HepG2 (cell line): ENCODE measurements around the gene LIN28B. TPM values are rescaled to one million over a fixed set of nuclear protein-coding genes. Genes with fewer than 3 reads are reported as not detected.

ENCODE experiments used
- ATF7-NPFF ChIP-seq: sonication (generic); formaldehyde crosslinking; IDR thresholded peaks from 2 replicates; pipeline ENCODE4 v1.8.1; 2023; ENCODE audit warnings: mild to moderate bottlenecking, low read depth, missing genetic modification reagents, moderate library complexity
- DPF2 ChIP-seq: sonication (generic); formaldehyde crosslinking; IDR thresholded peaks from 2 replicates; pipeline ENCODE4 v1.4.0; 2020; ENCODE audit warnings: mild to moderate bottlenecking, low read depth, missing genetic modification reagents, borderline replicate concordance
- MED1 ChIP-seq: sonication (generic); formaldehyde crosslinking; IDR thresholded peaks from 2 replicates; pipeline ENCODE4 v1.4.0; 2020; ENCODE audit warnings: missing genetic modification reagents
- PAX8 ChIP-seq: sonication (generic); formaldehyde crosslinking; IDR thresholded peaks from 2 replicates; pipeline ENCODE4 v1.8.0; 2022; ENCODE audit warnings: mild to moderate bottlenecking, missing genetic modification reagents, borderline replicate concordance
- TBP ChIP-seq: sonication (generic); formaldehyde crosslinking; IDR thresholded peaks from 2 replicates; pipeline ENCODE4 v1.5.0; 2020; ENCODE audit warnings: missing genetic modification reagents
- ZNF207 ChIP-seq: fragments of 450-650 bp; IDR thresholded peaks from 2 replicates; pipeline ENCODE4 v1.6.1; 2016; ENCODE audit warnings: antibody characterized with exemption, borderline replicate concordance
- ZNF468 ChIP-seq: sonication (generic); formaldehyde crosslinking; IDR thresholded peaks from 2 replicates; pipeline ENCODE4 v1.8.0; 2022; ENCODE audit warnings: mild to moderate bottlenecking, moderate library complexity, missing genetic modification reagents
- ZNF607 ChIP-seq: sonication (generic); formaldehyde crosslinking; IDR thresholded peaks from 2 replicates; pipeline ENCODE4 v1.5.1; 2020; ENCODE audit warnings: missing genetic modification reagents, mild to moderate bottlenecking, borderline replicate concordance
- polyA plus RNA-seq, 8 experiments: library from polyadenylated mRNA; depleted of rRNA in 3 of 8; stranded (reverse) in 7 of 8; unstranded in 1 of 8; fragments of >200 nt; fragmentation: Illumina TruSeq in 4 of 8; extraction: Trizol in 4 of 8; gene quantifications; 2 replicates each; pipeline versions ENCODE4 v1.2.1 to v1.2.3, GENCODE V29; 2011 to 2016; ENCODE audit warnings: low read depth in 4 of 8, missing spikeins in 1 of 8, mixed read lengths in 1 of 8; ENCODE audit not compliant: insufficient read depth in 1 of 8
- total RNA-seq, 5 experiments: library from RNA; depleted of rRNA; stranded (reverse); fragments of >200 nt; fragmentation: Illumina TruSeq; extraction: Trizol; gene quantifications; 2 replicates each; pipeline ENCODE4 v1.2.3, GENCODE V29; 2016; ENCODE audit warnings: low read depth in 1 of 5
- TF ChIP-seq, protein P1 (sequence below): sonication (generic); formaldehyde crosslinking; IDR thresholded peaks from 2 replicates; pipeline ENCODE4 v1.4.0; 2020; ENCODE audit warnings: missing genetic modification reagents, borderline replicate concordance
- TF ChIP-seq, protein P2 (sequence below): sonication (generic); formaldehyde crosslinking; IDR thresholded peaks from 2 replicates; pipeline ENCODE4 v1.4.0; 2020; ENCODE audit warnings: missing genetic modification reagents, borderline replicate concordance
- TF ChIP-seq, protein P3 (sequence below): sonication (generic); formaldehyde crosslinking; IDR thresholded peaks from 2 replicates; pipeline ENCODE4 v1.5.1; 2020; ENCODE audit warnings: missing genetic modification reagents, mild to moderate bottlenecking, borderline replicate concordance
- TF ChIP-seq, protein P4 (sequence below), 2 experiments: IDR thresholded peaks; 2 replicates each; pipeline ENCODE4 v1.6.1; 2011 to 2012; ENCODE audit warnings: low read length in 2 of 2, borderline replicate concordance in 1 of 2, low read depth in 1 of 2, mild to moderate bottlenecking in 1 of 2, moderate library complexity in 1 of 2

LIN28B gene
- total and polyA plus RNA-seq, 2 of the 13 experiments (the other 11 are each of a cell fraction or from before 2014, with no cell fraction given) = 14.5 to 56.8 TPM

DNA sequence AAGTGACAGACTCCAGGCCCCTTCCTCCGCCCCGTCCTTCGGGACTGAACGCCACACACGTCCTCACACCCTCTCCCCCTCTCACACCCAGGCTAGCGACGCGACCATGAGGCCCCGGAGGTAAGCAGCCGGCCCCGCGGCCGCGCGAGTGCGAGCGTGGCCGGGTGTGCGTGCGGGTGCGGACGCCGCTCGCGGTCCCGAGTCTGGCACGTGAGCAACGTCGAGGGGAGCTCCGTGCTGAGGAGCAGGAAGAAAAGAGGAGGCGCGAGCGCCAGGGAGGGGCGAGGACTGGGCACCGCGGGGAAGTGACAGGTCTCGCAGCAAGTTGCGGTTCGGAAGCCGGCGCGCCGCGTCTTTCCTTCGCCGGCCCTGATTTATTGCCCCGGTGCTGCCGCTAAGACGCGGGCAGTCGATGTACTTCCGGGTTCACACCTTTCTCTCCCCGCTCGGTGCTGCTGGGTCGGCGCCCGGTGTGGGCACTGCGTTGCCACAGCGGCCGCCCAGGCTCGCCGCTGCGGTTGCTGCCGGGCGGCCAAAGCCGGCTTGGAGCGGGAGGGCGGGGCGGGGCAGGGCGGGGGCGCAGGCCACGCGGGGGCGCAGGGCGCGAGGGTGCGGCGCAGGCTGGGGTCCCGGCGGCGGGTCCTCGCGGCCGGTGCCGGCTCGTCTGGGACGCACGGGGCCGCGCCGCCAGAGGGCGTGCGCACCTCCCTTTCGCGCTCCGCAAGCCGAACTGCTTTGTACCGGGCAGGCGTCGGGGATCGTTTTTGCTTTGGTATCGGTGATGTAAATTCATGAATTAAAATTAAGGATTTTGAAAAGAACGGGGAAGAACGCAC lies 15.8 kb upstream of the LIN28B start (continued):
- TF ChIP-seq, protein P1, sequence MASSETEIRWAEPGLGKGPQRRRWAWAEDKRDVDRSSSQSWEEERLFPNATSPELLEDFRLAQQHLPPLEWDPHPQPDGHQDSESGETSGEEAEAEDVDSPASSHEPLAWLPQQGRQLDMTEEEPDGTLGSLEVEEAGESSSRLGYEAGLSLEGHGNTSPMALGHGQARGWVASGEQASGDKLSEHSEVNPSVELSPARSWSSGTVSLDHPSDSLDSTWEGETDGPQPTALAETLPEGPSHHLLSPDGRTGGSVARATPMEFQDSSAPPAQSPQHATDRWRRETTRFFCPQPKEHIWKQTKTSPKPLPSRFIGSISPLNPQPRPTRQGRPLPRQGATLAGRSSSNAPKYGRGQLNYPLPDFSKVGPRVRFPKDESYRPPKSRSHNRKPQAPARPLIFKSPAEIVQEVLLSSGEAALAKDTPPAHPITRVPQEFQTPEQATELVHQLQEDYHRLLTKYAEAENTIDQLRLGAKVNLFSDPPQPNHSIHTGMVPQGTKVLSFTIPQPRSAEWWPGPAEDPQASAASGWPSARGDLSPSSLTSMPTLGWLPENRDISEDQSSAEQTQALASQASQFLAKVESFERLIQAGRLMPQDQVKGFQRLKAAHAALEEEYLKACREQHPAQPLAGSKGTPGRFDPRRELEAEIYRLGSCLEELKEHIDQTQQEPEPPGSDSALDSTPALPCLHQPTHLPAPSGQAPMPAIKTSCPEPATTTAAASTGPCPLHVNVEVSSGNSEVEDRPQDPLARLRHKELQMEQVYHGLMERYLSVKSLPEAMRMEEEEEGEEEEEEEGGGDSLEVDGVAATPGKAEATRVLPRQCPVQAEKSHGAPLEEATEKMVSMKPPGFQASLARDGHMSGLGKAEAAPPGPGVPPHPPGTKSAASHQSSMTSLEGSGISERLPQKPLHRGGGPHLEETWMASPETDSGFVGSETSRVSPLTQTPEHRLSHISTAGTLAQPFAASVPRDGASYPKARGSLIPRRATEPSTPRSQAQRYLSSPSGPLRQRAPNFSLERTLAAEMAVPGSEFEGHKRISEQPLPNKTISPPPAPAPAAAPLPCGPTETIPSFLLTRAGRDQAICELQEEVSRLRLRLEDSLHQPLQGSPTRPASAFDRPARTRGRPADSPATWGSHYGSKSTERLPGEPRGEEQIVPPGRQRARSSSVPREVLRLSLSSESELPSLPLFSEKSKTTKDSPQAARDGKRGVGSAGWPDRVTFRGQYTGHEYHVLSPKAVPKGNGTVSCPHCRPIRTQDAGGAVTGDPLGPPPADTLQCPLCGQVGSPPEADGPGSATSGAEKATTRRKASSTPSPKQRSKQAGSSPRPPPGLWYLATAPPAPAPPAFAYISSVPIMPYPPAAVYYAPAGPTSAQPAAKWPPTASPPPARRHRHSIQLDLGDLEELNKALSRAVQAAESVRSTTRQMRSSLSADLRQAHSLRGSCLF (CRISPR knock-in tag) = peak; percentile 74; the same call in 1 of the 2 replicates
- TF ChIP-seq MED1 = peak; percentile 37; the same call in 1 of the 2 replicates
- peak; percentile 87; the same call in 1 of the 2 replicates for TF ChIP-seq PAX8
- no peak for TF ChIP-seq TBP (CRISPR knock-in tag)
- no peak for TF ChIP-seq DPF2 (CRISPR knock-in tag)
- peak; percentile 93 for TF ChIP-seq ZNF607
- TF ChIP-seq, protein P2, sequence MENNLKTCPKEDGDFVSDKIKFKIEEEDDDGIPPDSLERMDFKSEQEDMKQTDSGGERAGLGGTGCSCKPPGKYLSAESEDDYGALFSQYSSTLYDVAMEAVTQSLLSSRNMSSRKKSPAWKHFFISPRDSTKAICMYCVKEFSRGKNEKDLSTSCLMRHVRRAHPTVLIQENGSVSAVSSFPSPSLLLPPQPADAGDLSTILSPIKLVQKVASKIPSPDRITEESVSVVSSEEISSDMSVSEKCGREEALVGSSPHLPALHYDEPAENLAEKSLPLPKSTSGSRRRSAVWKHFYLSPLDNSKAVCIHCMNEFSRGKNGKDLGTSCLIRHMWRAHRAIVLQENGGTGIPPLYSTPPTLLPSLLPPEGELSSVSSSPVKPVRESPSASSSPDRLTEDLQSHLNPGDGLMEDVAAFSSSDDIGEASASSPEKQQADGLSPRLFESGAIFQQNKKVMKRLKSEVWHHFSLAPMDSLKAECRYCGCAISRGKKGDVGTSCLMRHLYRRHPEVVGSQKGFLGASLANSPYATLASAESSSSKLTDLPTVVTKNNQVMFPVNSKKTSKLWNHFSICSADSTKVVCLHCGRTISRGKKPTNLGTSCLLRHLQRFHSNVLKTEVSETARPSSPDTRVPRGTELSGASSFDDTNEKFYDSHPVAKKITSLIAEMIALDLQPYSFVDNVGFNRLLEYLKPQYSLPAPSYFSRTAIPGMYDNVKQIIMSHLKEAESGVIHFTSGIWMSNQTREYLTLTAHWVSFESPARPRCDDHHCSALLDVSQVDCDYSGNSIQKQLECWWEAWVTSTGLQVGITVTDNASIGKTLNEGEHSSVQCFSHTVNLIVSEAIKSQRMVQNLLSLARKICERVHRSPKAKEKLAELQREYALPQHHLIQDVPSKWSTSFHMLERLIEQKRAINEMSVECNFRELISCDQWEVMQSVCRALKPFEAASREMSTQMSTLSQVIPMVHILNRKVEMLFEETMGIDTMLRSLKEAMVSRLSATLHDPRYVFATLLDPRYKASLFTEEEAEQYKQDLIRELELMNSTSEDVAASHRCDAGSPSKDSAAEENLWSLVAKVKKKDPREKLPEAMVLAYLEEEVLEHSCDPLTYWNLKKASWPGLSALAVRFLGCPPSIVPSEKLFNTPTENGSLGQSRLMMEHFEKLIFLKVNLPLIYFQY (CRISPR knock-in tag) = peak; percentile 60; the same call in 1 of the 2 replicates
- TF ChIP-seq, protein P3, sequence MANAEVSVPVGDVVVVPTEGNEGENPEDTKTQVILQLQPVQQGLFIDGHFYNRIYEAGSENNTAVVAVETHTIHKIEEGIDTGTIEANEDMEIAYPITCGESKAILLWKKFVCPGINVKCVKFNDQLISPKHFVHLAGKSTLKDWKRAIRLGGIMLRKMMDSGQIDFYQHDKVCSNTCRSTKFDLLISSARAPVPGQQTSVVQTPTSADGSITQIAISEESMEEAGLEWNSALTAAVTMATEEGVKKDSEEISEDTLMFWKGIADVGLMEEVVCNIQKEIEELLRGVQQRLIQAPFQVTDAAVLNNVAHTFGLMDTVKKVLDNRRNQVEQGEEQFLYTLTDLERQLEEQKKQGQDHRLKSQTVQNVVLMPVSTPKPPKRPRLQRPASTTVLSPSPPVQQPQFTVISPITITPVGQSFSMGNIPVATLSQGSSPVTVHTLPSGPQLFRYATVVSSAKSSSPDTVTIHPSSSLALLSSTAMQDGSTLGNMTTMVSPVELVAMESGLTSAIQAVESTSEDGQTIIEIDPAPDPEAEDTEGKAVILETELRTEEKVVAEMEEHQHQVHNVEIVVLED (CRISPR knock-in tag) = peak; percentile 29; the same call in 1 of the 2 replicates
- TF ChIP-seq ATF7-NPFF (CRISPR knock-in tag) = peak; percentile 75; the same call in 1 of the 2 replicates
- TF ChIP-seq, protein P4, sequence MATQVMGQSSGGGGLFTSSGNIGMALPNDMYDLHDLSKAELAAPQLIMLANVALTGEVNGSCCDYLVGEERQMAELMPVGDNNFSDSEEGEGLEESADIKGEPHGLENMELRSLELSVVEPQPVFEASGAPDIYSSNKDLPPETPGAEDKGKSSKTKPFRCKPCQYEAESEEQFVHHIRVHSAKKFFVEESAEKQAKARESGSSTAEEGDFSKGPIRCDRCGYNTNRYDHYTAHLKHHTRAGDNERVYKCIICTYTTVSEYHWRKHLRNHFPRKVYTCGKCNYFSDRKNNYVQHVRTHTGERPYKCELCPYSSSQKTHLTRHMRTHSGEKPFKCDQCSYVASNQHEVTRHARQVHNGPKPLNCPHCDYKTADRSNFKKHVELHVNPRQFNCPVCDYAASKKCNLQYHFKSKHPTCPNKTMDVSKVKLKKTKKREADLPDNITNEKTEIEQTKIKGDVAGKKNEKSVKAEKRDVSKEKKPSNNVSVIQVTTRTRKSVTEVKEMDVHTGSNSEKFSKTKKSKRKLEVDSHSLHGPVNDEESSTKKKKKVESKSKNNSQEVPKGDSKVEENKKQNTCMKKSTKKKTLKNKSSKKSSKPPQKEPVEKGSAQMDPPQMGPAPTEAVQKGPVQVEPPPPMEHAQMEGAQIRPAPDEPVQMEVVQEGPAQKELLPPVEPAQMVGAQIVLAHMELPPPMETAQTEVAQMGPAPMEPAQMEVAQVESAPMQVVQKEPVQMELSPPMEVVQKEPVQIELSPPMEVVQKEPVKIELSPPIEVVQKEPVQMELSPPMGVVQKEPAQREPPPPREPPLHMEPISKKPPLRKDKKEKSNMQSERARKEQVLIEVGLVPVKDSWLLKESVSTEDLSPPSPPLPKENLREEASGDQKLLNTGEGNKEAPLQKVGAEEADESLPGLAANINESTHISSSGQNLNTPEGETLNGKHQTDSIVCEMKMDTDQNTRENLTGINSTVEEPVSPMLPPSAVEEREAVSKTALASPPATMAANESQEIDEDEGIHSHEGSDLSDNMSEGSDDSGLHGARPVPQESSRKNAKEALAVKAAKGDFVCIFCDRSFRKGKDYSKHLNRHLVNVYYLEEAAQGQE (IDR thresholded peaks at IDR 0.05; ENCODE audit: borderline replicate concordance in 1 of 2, low read depth in 1 of 2, low read length in 2 of 2) = no peak; a peak in 1 of 4 replicates
- no peak for TF ChIP-seq ZNF207
- no peak for TF ChIP-seq ZNF468 (CRISPR knock-in tag)
